Transverse colon (tissue), 3 donors: ENCODE results near the gene ZG16B.

Experiments used
- CTCF ChIP-seq, 5 experiments: fragments of 200-600 bp in 3 of 5; fragments of 450-650 bp in 2 of 5; sonication (generic) in 3 of 5; IDR thresholded peaks; 1 replicate in 2 of 5; 2 replicates in 3 of 5; pipeline ENCODE4 v1.5.1; 2016 to 2017; ENCODE audit warnings: antibody characterized with exemption in 5 of 5, inconsistent platforms in 3 of 5, mild to moderate bottlenecking in 2 of 5, moderate library complexity in 1 of 5
- EP300 ChIP-seq: sonication (generic); formaldehyde crosslinking; IDR thresholded peaks from one replicate; pipeline ENCODE4 v1.6.1; 2017; ENCODE audit warnings: antibody characterized with exemption, low read depth

GRCh38 chr16:2825906-2826305 lies 4.2 kb upstream of the ZG16B start:
- TF ChIP-seq EP300 (no peak), CTCF (IDR thresholded peaks at IDR 0.05) (no peak)
